Liver (tissue), 3 donors: ENCODE results near the gene CENPO.

Experiments
- GABPA ChIP-seq, 2 donors: IDR thresholded peaks in 1 of 2; conservative IDR thresholded peaks in 1 of 2; 2 replicates each; pipeline ENCODE4 v1.6.1; 2016; ENCODE audit warnings: antibody characterized with exemption in 2 of 2, mild to moderate bottlenecking in 1 of 2, moderate library complexity in 1 of 2
- TF ChIP-seq, protein P1 (sequence below): IDR thresholded peaks from 2 replicates; pipeline ENCODE4 v1.6.1; 2016; ENCODE audit warnings: antibody characterized with exemption
- TF ChIP-seq, protein P2 (sequence below): fragments of 150-350 bp; IDR thresholded peaks from 2 replicates; pipeline ENCODE4 v1.5.1; 2017; ENCODE audit warnings: improper control_type of control experiment, low read depth, low read length; ENCODE audit not compliant: missing input control
- donor health status: healthy.
- donor health status: healthy.

DNA sequence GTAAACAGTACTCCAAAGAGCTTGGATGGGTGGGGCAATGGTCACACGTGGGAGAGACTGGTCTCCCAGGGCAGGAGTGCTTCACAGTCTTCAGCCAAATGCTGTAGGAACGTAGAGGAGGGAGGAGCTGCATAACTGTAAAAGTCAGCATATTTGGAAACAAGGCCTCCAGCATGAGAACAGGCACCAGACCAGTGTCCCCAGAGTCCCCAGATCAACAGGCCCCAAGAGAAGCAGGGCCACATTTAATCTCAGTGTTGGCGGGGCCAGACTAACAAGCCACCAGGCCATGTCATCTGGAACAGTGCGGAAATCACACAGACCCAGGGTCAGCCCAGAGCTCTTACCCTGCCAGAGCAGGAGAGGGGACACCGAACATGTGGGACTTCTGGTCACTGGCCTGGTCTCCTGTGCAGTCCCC, 63.6 kb downstream of the CENPO start:
- TF ChIP-seq, protein P1, sequence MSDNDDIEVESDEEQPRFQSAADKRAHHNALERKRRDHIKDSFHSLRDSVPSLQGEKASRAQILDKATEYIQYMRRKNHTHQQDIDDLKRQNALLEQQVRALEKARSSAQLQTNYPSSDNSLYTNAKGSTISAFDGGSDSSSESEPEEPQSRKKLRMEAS: no peak
- TF ChIP-seq, protein P2, sequence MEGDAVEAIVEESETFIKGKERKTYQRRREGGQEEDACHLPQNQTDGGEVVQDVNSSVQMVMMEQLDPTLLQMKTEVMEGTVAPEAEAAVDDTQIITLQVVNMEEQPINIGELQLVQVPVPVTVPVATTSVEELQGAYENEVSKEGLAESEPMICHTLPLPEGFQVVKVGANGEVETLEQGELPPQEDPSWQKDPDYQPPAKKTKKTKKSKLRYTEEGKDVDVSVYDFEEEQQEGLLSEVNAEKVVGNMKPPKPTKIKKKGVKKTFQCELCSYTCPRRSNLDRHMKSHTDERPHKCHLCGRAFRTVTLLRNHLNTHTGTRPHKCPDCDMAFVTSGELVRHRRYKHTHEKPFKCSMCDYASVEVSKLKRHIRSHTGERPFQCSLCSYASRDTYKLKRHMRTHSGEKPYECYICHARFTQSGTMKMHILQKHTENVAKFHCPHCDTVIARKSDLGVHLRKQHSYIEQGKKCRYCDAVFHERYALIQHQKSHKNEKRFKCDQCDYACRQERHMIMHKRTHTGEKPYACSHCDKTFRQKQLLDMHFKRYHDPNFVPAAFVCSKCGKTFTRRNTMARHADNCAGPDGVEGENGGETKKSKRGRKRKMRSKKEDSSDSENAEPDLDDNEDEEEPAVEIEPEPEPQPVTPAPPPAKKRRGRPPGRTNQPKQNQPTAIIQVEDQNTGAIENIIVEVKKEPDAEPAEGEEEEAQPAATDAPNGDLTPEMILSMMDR: no peak
- TF ChIP-seq GABPA (IDR thresholded peaks at IDR 0.05 in 1 of 2, conservative IDR thresholded peaks at IDR 0.05 in 1 of 2): no peak
